ENCODE results near the gene HNRNPA3.

The HNRNPA3 gene

DNA sequence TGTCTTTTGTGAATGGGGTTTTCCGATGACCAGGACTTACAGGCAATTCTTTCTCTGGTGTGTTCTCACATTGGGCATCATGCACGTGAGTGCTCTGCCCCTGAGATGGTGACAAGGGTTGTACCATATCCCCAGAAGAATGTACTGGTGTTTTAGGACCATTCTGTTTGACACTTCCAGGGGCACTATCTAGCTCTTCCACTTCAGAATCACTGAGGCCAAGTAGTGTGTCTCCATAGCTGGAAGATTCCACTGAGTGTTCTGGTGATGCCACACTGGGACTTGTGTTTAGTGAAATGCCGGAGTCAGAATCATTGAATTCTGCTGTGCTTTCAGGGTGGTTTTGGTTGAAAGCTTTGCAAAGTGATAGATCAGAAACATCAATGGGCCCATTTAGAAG is 18.7 kb downstream of the HNRNPA3 start:
- Histone ChIP-seq H3K79me2 (ENCODE audit: insufficient read depth, low read depth) (peaks cover 47% of the 10 kb centered on the region), H3K27me3 (ENCODE audit: insufficient read depth, low read depth) (no peaks in the 10 kb centered on the region), H3K4me2 (no peak overlapping the region; the same call in 1 of the 2 replicates), H3K4me3 (IDR thresholded peaks at IDR 0.05; ENCODE audit: insufficient read depth, low read depth, low read length) (no peak overlapping the region), H3K36me3 (ENCODE audit: insufficient read depth) (peaks cover 21% of the 10 kb centered on the region; the same call in 1 of the 2 replicates), H4K20me1 (ENCODE audit: insufficient read depth) (peaks cover 21% of the 10 kb centered on the region), H3K27ac (no peak overlapping the region; the same call in 1 of the 2 replicates), H2AFZ (ENCODE audit: low read depth) (no peak overlapping the region), H3K4me1 (ENCODE audit: low read depth, poor library complexity, severe bottlenecking) (peaks cover 33% of the 10 kb centered on the region), H3K9ac (no peak overlapping the region)
- no peak for TF ChIP-seq CTCF (conservative IDR thresholded peaks at IDR 0.05; ENCODE audit: low read depth, low read length)

DNA sequence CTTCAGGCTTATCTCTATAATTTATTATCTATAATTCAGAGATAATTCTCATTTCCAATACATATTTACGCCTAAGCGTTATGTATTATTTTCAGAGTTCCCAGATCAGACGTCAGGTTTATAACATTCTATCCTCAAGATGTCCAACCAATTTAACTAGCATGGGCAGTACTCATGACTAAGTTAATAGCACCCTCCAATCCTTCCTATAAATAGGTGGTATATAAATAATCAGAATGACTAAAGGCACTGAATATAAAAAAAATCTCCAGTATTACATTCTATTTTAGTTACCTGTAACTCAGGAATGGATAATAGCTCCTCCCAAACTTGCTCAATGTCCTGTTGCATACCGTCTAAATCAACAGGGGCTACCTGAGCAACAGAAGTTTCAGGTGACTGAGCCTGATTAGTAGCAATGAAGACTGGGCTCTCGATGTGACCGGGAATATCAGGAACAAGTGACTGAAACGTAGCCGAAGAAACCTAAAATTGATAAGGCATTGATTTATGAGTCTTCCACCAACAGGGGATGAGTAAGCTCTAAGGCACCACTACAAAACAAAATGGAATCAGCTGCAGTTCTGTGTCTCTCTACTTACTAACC is 19.6 kb downstream of the HNRNPA3 start:
- no peak for TF ChIP-seq CTCF (conservative IDR thresholded peaks at IDR 0.05; ENCODE audit: low read depth, low read length)
- no peak overlapping the region for H3K4me3 ChIP-seq (IDR thresholded peaks at IDR 0.05; ENCODE audit: insufficient read depth, low read depth, low read length)
- H3K9ac ChIP-seq: no peak overlapping the region
- no peak overlapping the region for H2AFZ ChIP-seq (ENCODE audit: low read depth)
- H3K27me3 ChIP-seq (ENCODE audit: insufficient read depth, low read depth): no peaks in the 10 kb centered on the region
- peaks cover 29% of the 10 kb centered on the region for H4K20me1 ChIP-seq (ENCODE audit: insufficient read depth)
- H3K79me2 ChIP-seq (ENCODE audit: insufficient read depth, low read depth): peaks cover 56% of the 10 kb centered on the region
- no peak overlapping the region for H3K27ac ChIP-seq
- H3K36me3 ChIP-seq (ENCODE audit: insufficient read depth): peaks cover 21% of the 10 kb centered on the region; the same call in 1 of the 2 replicates
- H3K4me1 ChIP-seq (ENCODE audit: low read depth, poor library complexity, severe bottlenecking): peaks cover 40% of the 10 kb centered on the region
- no peak overlapping the region for H3K4me2 ChIP-seq

GRCh38 chr2:177234267-177234666 is 21.7 kb downstream of the HNRNPA3 start:
- Histone ChIP-seq H4K20me1 (ENCODE audit: insufficient read depth) (peaks cover 50% of the 10 kb centered on the region), H2AFZ (ENCODE audit: low read depth) (no peak overlapping the region), H3K27me3 (ENCODE audit: insufficient read depth, low read depth) (no peaks in the 10 kb centered on the region), H3K27ac (peak overlapping the region; percentile 9; the same call in 1 of the 2 replicates), H3K36me3 (ENCODE audit: insufficient read depth) (peaks cover 21% of the 10 kb centered on the region; the same call in 1 of the 2 replicates), H3K4me1 (ENCODE audit: low read depth, poor library complexity, severe bottlenecking) (peaks cover 60% of the 10 kb centered on the region), H3K79me2 (ENCODE audit: insufficient read depth, low read depth) (peaks cover 77% of the 10 kb centered on the region), H3K9ac (no peak overlapping the region), H3K4me3 (IDR thresholded peaks at IDR 0.05; ENCODE audit: insufficient read depth, low read depth, low read length) (no peak overlapping the region), H3K4me2 (no peak overlapping the region)
- no peak for TF ChIP-seq CTCF (conservative IDR thresholded peaks at IDR 0.05; ENCODE audit: low read depth, low read length)

DNA sequence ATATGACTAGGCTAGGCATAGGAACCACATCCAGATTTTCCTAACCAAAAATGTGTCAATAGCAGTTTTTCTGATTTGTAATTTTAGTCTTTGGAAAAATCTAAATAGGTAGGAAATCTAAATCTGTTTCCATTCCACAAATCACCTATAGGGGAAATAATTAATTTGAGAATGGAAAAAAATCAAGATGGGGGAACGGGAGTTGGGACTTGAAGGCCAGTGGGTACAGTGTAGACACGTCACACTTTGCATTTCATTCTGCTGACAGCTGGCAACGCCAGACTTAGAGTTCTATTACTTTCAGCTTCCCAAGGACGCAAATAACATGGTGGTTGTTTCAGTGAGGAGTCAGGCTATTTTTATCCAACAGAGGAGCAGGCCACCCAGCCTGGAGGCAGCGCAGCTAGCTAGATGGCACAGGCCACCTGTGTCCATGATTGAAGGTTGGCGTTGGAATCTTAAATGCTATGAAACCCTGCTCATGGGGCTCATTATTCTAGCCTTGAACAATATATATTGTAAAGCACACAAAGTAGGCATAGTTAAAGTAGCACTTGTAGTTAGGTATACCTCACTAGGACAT is 23.4 kb downstream of the HNRNPA3 start:
- no peak overlapping the region for H3K4me2 ChIP-seq
- TF ChIP-seq CTCF (conservative IDR thresholded peaks at IDR 0.05; ENCODE audit: low read depth, low read length): 0 out of 2 replicates have a peak, but pooled peaks have one; percentile 19
- H3K9ac ChIP-seq: no peak overlapping the region
- no peak overlapping the region; the same call in 1 of the 2 replicates for H3K27ac ChIP-seq
- peaks cover 67% of the 10 kb centered on the region for H4K20me1 ChIP-seq (ENCODE audit: insufficient read depth)
- H3K79me2 ChIP-seq (ENCODE audit: insufficient read depth, low read depth): peaks cover 94% of the 10 kb centered on the region
- peaks cover 66% of the 10 kb centered on the region for H3K4me1 ChIP-seq (ENCODE audit: low read depth, poor library complexity, severe bottlenecking)
- H3K27me3 ChIP-seq (ENCODE audit: insufficient read depth, low read depth): no peaks in the 10 kb centered on the region
- H3K36me3 ChIP-seq (ENCODE audit: insufficient read depth): peaks cover 21% of the 10 kb centered on the region; the same call in 1 of the 2 replicates
- no peak overlapping the region for H3K4me3 ChIP-seq (IDR thresholded peaks at IDR 0.05; ENCODE audit: insufficient read depth, low read depth, low read length)
- H2AFZ ChIP-seq (ENCODE audit: low read depth): no peak overlapping the region
